WTC11 (cell line): ENCODE measurements around the gene CAMKMT. TPM values are rescaled to one million over a fixed set of nuclear protein-coding genes. Genes with fewer than 3 reads are reported as not detected.

ENCODE experiments used
- ATAC-seq: fragments of 200-7000 bp; cut with Tn5 transposase; 2 replicates; pipeline ENCODE4 v1.10.0; 2021; ENCODE audit warnings: mild to moderate bottlenecking, moderate library complexity
- CTCF ChIA-PET: fragments of 300-600 bp; sonication (Branson Sonifier 250); formaldehyde crosslinking; loops from one replicate; lab custom pipeline; 2021; ENCODE audit warnings: antibody characterized with exemption; lab: Charles Lee
- POLR2A ChIA-PET: fragments of 350-600 bp; sonication (Branson Sonifier 250); formaldehyde crosslinking; loops from one replicate; lab custom pipeline; 2021; ENCODE audit warnings: antibody characterized with exemption; lab: Charles Lee
- DNase-seq: peaks from one replicate; pipeline ENCODE4 v3.0.0; 2021; ENCODE audit warnings: low spot score
- H3K27ac Mint-ChIP-seq: 2 replicates; pipeline ENCODE4 v1.8.0; 2021; ENCODE audit warnings: mixed read lengths
- H3K27me3 Mint-ChIP-seq: 2 replicates; pipeline ENCODE4 v1.8.0; 2021; ENCODE audit warnings: low read depth, mild to moderate bottlenecking, moderate library complexity, mixed read lengths
- H3K36me3 Mint-ChIP-seq: 2 replicates; pipeline ENCODE4 v1.8.0; 2021; ENCODE audit warnings: mixed read lengths
- H3K4me1 Mint-ChIP-seq: 2 replicates; pipeline ENCODE4 v1.8.0; 2022; ENCODE audit warnings: mixed read lengths
- H3K4me3 Mint-ChIP-seq: 2 replicates; pipeline ENCODE4 v1.8.0; 2021; ENCODE audit warnings: mild to moderate bottlenecking, moderate library complexity, mixed read lengths
- H3K9me3 Mint-ChIP-seq: 2 replicates; pipeline ENCODE4 v1.8.0; 2021; ENCODE audit warnings: mixed read lengths
- CBFB ChIP-seq: sonication (generic); formaldehyde crosslinking; IDR thresholded peaks from 2 replicates; pipeline ENCODE4 v1.8.1; 2022; ENCODE audit warnings: mild to moderate bottlenecking, low read depth, missing genetic modification reagents
- CREM ChIP-seq: sonication (generic); formaldehyde crosslinking; IDR thresholded peaks from 2 replicates; pipeline ENCODE4 v1.8.1; 2022; ENCODE audit warnings: mild to moderate bottlenecking, missing genetic modification reagents, moderate library complexity
- ELF4 ChIP-seq: sonication (generic); formaldehyde crosslinking; IDR thresholded peaks from 2 replicates; pipeline ENCODE4 v1.8.1; 2022; ENCODE audit warnings: low read depth, mild to moderate bottlenecking, moderate library complexity, missing genetic modification reagents
- ESRRA ChIP-seq: sonication (generic); formaldehyde crosslinking; IDR thresholded peaks from 2 replicates; pipeline ENCODE4 v1.8.1; 2022; ENCODE audit warnings: mild to moderate bottlenecking, missing genetic modification reagents, borderline replicate concordance
- GABPB1 ChIP-seq: sonication (generic); formaldehyde crosslinking; IDR thresholded peaks from 2 replicates; pipeline ENCODE4 v1.8.1; 2023; ENCODE audit warnings: mild to moderate bottlenecking, missing genetic modification reagents
- GRHL2 ChIP-seq: fragments of 250-450 bp; sonication (Bioruptor Pico); IDR thresholded peaks from 2 replicates; pipeline ENCODE4 v1.8.0; 2022; ENCODE audit warnings: mild to moderate bottlenecking, moderate library complexity; ENCODE audit not compliant: insufficient replicate concordance, severe bottlenecking
- GTF2I ChIP-seq: fragments of 250-450 bp; sonication (Bioruptor Pico); conservative IDR thresholded peaks from 2 replicates; pipeline ENCODE4 v1.4.0; 2021; ENCODE audit warnings: mild to moderate bottlenecking
- MYBL2 ChIP-seq: sonication (generic); formaldehyde crosslinking; IDR thresholded peaks from 2 replicates; pipeline ENCODE4 v1.8.1; 2023; ENCODE audit warnings: mild to moderate bottlenecking, moderate library complexity, missing genetic modification reagents
- NFE2L1 ChIP-seq: sonication (generic); formaldehyde crosslinking; IDR thresholded peaks from 2 replicates; pipeline ENCODE4 v1.8.1; 2023; ENCODE audit warnings: missing genetic modification reagents
- NR3C1 ChIP-seq: sonication (generic); formaldehyde crosslinking; conservative IDR thresholded peaks from 2 replicates; pipeline ENCODE4 v1.8.1; 2023; ENCODE audit warnings: low read depth, mild to moderate bottlenecking, missing genetic modification reagents
- OVOL2 ChIP-seq: fragments of 250-450 bp; sonication (Bioruptor Pico); IDR thresholded peaks from 2 replicates; pipeline ENCODE4 v1.9.0; 2021; ENCODE audit warnings: mild to moderate bottlenecking, borderline replicate concordance
- PRRX2 ChIP-seq: fragments of 250-450 bp; sonication (Bioruptor Pico); IDR thresholded peaks from 2 replicates; pipeline ENCODE4 v1.8.0; 2021; ENCODE audit warnings: mild to moderate bottlenecking
- SMAD3 ChIP-seq: sonication (generic); formaldehyde crosslinking; IDR thresholded peaks from 2 replicates; pipeline ENCODE4 v1.8.0; 2022; ENCODE audit warnings: missing genetic modification reagents, mild to moderate bottlenecking, borderline replicate concordance
- SOX15 ChIP-seq: fragments of 250-450 bp; sonication (Bioruptor Pico); IDR thresholded peaks from 2 replicates; pipeline ENCODE4 v1.9.0; 2021; ENCODE audit warnings: mild to moderate bottlenecking
- ZNF121 ChIP-seq: sonication (generic); formaldehyde crosslinking; IDR thresholded peaks from 2 replicates; pipeline ENCODE4 v1.8.0; 2023; ENCODE audit warnings: missing genetic modification reagents
- ZNF416 ChIP-seq: fragments of 250-450 bp; sonication (Bioruptor Pico); IDR thresholded peaks from 2 replicates; pipeline ENCODE4 v1.9.0; 2021; ENCODE audit warnings: mild to moderate bottlenecking, inconsistent platforms
- total RNA-seq: library from RNA; stranded (reverse); gene quantifications from 3 replicates; pipeline ENCODE4 v1.2.3, GENCODE V29; 2021
- TF ChIP-seq, protein P1 (sequence below): sonication (generic); formaldehyde crosslinking; IDR thresholded peaks from 2 replicates; pipeline ENCODE4 v1.8.1; 2023; ENCODE audit warnings: mild to moderate bottlenecking, missing genetic modification reagents, moderate library complexity
- TF ChIP-seq, protein P2 (sequence below): sonication (generic); formaldehyde crosslinking; IDR thresholded peaks from 2 replicates; pipeline ENCODE4 v1.8.1; 2023; ENCODE audit warnings: mild to moderate bottlenecking, moderate library complexity, missing genetic modification reagents
- TF ChIP-seq, protein P3 (sequence below): sonication (generic); formaldehyde crosslinking; conservative IDR thresholded peaks from 2 replicates; pipeline ENCODE4 v1.8.1; 2023; ENCODE audit warnings: mild to moderate bottlenecking, low read depth, missing genetic modification reagents, moderate library complexity
- TF ChIP-seq, protein P4 (sequence below): sonication (generic); formaldehyde crosslinking; IDR thresholded peaks from 2 replicates; pipeline ENCODE4 v1.8.0; 2023; ENCODE audit warnings: mild to moderate bottlenecking, missing genetic modification reagents
- TF ChIP-seq, protein P5 (sequence below): sonication (generic); formaldehyde crosslinking; IDR thresholded peaks from 2 replicates; pipeline ENCODE4 v1.8.1; 2022; ENCODE audit warnings: low read depth, missing genetic modification reagents, borderline replicate concordance

CAMKMT gene
- total RNA-seq, 1 experiment from 2014 or later = 20.6 TPM

DNA sequence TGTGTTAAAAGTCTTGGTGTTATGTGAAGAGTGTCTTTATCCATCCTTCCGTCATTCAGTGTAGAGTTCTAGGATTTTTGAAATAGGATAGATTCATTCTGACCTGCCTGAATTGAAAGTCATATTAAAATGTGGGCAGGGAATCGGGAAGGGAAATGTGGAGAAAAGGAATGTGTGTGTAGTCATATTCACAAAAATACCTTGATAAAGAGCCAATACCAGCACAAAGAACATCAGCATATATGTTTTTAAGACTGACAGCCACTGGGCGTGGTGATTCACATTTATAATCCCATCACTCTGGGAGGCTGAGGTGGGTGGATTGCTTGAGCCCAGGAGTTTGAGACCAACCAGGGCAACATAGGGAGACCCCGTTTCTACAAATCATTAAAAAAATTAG lies 188.1 kb downstream of the CAMKMT start (continued):
- TF ChIP-seq, protein P1, sequence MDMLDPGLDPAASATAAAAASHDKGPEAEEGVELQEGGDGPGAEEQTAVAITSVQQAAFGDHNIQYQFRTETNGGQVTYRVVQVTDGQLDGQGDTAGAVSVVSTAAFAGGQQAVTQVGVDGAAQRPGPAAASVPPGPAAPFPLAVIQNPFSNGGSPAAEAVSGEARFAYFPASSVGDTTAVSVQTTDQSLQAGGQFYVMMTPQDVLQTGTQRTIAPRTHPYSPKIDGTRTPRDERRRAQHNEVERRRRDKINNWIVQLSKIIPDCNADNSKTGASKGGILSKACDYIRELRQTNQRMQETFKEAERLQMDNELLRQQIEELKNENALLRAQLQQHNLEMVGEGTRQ (CRISPR knock-in tag) = no peak
- TF ChIP-seq OVOL2 (no peak), NR3C1 (CRISPR knock-in tag) (no peak), GABPB1 (CRISPR knock-in tag) (no peak)

DNA sequence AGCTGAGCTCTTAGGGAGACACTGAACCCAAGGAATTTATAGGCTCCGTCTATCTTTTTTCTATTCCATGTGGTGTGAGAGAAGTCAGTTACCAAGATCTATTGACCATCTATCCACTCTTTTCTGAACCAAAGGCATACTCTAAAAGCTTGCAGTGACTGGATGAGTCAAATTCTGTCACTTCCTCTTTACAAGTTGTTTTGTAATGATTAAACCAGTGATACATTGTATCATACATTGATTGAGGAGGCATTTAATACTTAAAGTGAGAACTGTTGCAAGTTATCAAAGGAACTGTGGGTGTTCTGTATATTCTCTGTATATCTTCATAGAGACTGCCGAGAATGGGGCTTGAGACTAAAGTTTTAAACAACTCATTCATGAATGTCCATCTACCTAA lies 188.8 kb downstream of the CAMKMT start:
- H3K36me3 Mint-ChIP-seq = no peaks in the 10 kb centered on the region
- H3K4me3 Mint-ChIP-seq = no peak overlapping the region
- H3K27ac Mint-ChIP-seq = 0 out of 2 replicates have a peak overlapping the region, but pooled peaks have one; percentile 6
- no peaks in the 10 kb centered on the region for H3K27me3 Mint-ChIP-seq
- ATAC-seq (no peak), DNase-seq (no peak)
- no peaks in the 10 kb centered on the region for H3K9me3 Mint-ChIP-seq
- H3K4me1 Mint-ChIP-seq = peaks cover 39% of the 10 kb centered on the region
- TF ChIP-seq ELF4 (CRISPR knock-in tag) (no peak), NFE2L1 (no peak), MYBL2 (CRISPR knock-in tag) (no peak), PRRX2 (CRISPR knock-in tag) (no peak), SOX15 (no peak), ZNF121 (CRISPR knock-in tag) (no peak), GRHL2 (no peak), SMAD3 (CRISPR knock-in tag) (no peak), OVOL2 (no peak)
- TF ChIP-seq, protein P2, sequence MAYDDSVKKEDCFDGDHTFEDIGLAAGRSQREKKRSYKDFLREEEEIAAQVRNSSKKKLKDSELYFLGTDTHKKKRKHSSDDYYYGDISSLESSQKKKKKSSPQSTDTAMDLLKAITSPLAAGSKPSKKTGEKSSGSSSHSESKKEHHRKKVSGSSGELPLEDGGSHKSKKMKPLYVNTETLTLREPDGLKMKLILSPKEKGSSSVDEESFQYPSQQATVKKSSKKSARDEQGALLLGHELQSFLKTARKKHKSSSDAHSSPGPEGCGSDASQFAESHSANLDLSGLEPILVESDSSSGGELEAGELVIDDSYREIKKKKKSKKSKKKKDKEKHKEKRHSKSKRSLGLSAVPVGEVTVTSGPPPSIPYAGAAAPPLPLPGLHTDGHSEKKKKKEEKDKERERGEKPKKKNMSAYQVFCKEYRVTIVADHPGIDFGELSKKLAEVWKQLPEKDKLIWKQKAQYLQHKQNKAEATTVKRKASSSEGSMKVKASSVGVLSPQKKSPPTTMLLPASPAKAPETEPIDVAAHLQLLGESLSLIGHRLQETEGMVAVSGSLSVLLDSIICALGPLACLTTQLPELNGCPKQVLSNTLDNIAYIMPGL = no peak
- POLR2A ChIA-PET = no interaction called here
- CTCF ChIA-PET = no interaction called here

DNA sequence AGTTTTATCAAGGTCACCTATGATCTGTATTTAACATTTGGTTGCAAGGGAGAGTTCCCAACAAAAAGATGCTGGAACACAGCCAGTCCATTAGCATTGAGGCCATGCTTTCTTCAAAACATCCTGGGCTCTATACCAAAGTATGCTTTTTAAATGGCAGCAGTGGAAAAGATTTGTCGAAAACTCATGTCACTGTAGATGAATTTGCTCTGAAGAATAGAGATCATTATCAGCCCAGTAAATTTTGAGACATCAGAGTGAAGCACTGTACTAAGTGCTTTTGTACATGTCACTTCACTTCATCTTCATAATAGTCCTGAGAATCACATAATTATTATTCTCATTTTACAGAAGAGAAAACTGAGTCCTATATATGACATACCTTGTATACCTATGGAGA lies 189.8 kb downstream of the CAMKMT start:
- H3K9me3 Mint-ChIP-seq = no peaks in the 10 kb centered on the region
- no peak for ATAC-seq
- TF ChIP-seq, protein P3, sequence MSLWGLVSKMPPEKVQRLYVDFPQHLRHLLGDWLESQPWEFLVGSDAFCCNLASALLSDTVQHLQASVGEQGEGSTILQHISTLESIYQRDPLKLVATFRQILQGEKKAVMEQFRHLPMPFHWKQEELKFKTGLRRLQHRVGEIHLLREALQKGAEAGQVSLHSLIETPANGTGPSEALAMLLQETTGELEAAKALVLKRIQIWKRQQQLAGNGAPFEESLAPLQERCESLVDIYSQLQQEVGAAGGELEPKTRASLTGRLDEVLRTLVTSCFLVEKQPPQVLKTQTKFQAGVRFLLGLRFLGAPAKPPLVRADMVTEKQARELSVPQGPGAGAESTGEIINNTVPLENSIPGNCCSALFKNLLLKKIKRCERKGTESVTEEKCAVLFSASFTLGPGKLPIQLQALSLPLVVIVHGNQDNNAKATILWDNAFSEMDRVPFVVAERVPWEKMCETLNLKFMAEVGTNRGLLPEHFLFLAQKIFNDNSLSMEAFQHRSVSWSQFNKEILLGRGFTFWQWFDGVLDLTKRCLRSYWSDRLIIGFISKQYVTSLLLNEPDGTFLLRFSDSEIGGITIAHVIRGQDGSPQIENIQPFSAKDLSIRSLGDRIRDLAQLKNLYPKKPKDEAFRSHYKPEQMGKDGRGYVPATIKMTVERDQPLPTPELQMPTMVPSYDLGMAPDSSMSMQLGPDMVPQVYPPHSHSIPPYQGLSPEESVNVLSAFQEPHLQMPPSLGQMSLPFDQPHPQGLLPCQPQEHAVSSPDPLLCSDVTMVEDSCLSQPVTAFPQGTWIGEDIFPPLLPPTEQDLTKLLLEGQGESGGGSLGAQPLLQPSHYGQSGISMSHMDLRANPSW (CRISPR knock-in tag) = no peak
- TF ChIP-seq PRRX2 (CRISPR knock-in tag) (no peak), CREM (CRISPR knock-in tag) (no peak), ZNF416 (CRISPR knock-in tag) (no peak)
- TF ChIP-seq, all 79 proteins: peak for 0
- H3K27ac Mint-ChIP-seq = no peak overlapping the region
- POLR2A ChIA-PET = interaction anchor here (1.2 kb wide), 1 partner anchor 8 kb away, joined by 3 read pairs; no protein-coding TSS in a partner anchor
- no peak for DNase-seq
- H3K36me3 Mint-ChIP-seq = no peaks in the 10 kb centered on the region
- H3K4me3 Mint-ChIP-seq = no peak overlapping the region
- CTCF ChIA-PET = no interaction called here
- peaks cover 33% of the 10 kb centered on the region for H3K4me1 Mint-ChIP-seq
- H3K27me3 Mint-ChIP-seq = no peaks in the 10 kb centered on the region

DNA sequence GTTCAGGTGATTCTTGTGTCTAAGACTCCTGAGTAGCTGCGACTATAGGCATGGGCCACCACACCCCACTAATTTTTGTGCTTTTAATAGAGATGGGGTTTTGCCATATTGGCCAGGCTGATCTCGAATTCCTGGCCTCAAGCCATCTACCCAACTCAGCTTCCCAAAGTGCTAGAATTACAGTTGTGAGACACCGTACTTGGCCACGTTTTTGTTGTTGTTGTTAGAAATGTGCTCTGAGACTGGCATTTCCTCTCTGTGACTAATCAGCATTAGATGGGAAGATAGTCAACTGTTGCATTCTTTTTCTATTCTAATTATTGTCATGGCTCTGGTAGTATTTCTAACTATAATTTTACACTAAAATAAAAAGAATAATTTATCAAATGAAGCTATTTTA lies 191.7 kb downstream of the CAMKMT start:
- ChIA-PET POLR2A (no interaction called here), CTCF (interaction anchor here (1.5 kb wide), 1 partner anchor 74 kb away, joined by 4 read pairs; no protein-coding TSS in a partner anchor)
- ATAC-seq = no peak
- H3K4me1 Mint-ChIP-seq = peaks cover 14% of the 10 kb centered on the region
- no peak for DNase-seq
- no peak overlapping the region for H3K4me3 Mint-ChIP-seq
- H3K9me3 Mint-ChIP-seq = peaks cover 3% of the 10 kb centered on the region; the same call in 1 of the 2 replicates
- no peak overlapping the region for H3K27ac Mint-ChIP-seq
- H3K27me3 Mint-ChIP-seq = no peaks in the 10 kb centered on the region
- peaks cover 4% of the 10 kb centered on the region; the same call in 1 of the 2 replicates for H3K36me3 Mint-ChIP-seq
- TF ChIP-seq SOX15 (no peak), CBFB (CRISPR knock-in tag) (no peak), ESRRA (CRISPR knock-in tag) (no peak), GTF2I (CRISPR knock-in tag) (no peak)
- TF ChIP-seq, protein P4, sequence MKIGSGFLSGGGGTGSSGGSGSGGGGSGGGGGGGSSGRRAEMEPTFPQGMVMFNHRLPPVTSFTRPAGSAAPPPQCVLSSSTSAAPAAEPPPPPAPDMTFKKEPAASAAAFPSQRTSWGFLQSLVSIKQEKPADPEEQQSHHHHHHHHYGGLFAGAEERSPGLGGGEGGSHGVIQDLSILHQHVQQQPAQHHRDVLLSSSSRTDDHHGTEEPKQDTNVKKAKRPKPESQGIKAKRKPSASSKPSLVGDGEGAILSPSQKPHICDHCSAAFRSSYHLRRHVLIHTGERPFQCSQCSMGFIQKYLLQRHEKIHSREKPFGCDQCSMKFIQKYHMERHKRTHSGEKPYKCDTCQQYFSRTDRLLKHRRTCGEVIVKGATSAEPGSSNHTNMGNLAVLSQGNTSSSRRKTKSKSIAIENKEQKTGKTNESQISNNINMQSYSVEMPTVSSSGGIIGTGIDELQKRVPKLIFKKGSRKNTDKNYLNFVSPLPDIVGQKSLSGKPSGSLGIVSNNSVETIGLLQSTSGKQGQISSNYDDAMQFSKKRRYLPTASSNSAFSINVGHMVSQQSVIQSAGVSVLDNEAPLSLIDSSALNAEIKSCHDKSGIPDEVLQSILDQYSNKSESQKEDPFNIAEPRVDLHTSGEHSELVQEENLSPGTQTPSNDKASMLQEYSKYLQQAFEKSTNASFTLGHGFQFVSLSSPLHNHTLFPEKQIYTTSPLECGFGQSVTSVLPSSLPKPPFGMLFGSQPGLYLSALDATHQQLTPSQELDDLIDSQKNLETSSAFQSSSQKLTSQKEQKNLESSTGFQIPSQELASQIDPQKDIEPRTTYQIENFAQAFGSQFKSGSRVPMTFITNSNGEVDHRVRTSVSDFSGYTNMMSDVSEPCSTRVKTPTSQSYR = no peak
- TF ChIP-seq, protein P5, sequence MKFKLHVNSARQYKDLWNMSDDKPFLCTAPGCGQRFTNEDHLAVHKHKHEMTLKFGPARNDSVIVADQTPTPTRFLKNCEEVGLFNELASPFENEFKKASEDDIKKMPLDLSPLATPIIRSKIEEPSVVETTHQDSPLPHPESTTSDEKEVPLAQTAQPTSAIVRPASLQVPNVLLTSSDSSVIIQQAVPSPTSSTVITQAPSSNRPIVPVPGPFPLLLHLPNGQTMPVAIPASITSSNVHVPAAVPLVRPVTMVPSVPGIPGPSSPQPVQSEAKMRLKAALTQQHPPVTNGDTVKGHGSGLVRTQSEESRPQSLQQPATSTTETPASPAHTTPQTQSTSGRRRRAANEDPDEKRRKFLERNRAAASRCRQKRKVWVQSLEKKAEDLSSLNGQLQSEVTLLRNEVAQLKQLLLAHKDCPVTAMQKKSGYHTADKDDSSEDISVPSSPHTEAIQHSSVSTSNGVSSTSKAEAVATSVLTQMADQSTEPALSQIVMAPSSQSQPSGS (CRISPR knock-in tag) = no peak
